NCI-H345 treated with DMSO at 0.1 percent for 48 hours (cell line): Measurements from ENCODE around the gene HOXD13.

ENCODE experiments used
- DNase-seq: peaks from one replicate; lab custom pipeline; 2025; ENCODE audit not compliant: unreplicated experiment; lab: John Stamatoyannopoulos, UW

HOXD13 gene

DNA sequence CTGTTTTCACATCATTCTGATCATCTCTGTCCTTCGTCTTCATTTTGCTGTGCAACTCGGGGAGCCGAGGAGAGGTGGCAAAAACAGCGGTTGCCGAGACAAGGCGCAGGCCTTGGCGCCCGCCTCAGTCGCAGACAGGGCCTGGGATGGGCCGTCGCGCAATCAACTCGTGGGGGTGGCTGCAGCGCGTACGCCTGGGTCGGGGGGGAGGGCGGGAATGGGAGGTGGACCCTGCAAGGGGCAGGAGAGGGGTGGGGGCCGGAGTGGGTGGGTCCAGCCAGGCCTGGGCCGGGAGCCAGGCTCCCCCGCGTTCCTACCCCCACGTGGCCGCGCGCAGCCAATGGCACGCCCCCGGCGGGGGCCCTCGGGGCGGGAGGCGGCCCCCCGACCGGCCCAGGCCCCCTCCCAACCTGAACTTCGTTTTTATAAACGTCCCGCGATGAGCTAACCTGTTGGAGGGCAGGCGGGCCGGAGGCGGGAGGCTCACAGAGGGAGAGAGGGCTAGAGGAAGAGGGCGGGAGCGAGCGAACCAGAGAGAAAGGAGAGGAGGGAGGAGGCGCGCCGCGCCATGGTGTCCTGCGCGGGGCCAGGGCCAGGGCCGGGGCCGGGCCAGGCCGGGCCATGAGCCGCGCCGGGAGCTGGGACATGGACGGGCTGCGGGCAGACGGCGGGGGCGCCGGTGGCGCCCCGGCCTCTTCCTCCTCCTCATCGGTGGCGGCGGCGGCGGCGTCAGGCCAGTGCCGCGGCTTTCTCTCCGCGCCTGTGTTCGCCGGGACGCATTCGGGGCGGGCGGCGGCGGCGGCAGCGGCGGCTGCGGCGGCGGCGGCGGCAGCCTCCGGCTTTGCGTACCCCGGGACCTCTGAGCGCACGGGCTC, at the start of gene HOXD13:
Gene HOXD13 (plus strand): TSS at position 452 of the 875 bp plus-strand sequence. CDS start 170 bp downstream, at position 622.
- no peak for DNase-seq

DNA sequence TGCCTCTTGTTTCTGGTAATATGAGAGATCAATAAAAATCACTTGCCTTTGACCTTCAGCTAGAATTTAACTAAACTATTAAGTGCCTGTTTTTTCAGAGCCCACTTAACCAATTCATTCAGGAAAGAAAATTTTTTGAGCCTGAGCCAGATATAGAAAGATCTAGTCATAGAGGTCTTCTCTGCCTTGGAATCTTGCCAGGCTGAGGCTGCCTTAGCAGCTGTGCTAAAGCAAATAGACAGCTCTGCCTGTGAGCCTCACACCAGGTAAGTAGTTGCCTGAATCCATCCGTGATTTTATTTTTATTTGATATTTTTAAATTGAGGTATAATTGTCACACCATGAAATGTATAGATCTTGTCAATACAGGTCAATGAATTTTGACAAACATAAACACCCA, 36.1 kb upstream of the HOXD13 start:
- peak; percentile 93 for DNase-seq

DNA sequence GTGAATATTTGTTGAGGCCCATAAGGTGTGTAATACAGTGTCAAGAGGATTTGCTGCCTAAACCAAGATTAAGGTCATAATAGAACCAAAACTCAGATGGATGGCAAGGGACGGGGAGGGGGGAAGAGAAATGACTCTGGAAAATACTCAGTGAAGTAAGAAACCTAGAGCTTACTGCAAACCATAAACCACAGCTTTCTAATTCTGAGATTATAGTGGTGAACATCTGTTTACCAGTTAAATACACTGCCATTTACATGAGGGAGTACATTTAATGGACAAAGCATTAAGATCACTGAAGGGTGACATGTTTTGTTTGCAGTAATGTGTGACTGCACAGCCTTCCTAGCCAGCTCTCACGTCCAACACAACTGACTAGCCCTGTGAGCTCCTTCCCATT, 28.6 kb upstream of the HOXD13 start:
- no peak for DNase-seq

DNA sequence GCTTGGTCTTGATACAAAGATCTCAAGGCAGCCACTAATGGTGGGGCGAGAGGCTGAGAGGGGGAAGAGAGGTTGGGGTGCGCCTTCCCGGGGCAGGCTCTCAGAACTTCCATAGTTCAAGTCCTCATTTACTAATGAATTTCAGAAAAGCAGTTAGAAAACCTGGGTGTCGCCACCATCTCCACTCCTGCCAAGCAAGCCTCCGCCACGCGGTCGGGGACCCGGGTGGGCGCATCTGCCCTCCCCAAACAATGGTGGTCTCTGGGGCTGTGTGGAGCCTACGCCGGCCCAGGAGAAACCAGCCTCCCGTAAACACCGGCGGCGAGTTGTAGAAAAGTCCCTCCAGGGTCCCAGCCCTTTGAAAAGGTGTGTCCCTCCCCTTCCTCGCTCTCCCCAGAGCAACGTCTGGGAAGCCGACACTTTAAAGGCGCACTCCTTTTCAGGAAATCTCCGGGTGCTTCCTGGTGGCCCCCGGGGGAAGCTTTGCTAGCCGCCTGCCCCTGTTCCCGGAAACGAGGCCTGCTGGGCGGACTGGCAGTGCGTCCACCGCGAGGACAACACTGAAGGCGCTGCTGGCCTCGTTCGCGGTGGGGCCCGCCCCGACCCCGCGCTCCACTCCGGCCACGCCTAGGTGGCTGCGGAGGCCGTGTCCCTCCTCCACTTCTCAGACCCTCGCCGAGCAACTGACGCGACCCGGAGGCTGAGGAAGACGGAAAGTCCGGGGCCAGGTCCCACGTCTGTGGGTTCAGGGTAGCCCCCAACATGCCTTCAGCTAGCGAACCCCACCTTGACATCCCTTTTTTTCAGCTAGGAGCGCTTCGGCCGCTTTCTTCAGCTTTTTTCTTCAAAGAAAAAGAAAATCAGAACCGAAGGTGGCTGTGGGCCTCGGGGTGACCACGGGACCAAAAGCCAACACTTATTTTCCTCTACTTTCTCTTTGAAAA, 25.6 kb upstream of the HOXD13 start:
- no peak for DNase-seq

DNA sequence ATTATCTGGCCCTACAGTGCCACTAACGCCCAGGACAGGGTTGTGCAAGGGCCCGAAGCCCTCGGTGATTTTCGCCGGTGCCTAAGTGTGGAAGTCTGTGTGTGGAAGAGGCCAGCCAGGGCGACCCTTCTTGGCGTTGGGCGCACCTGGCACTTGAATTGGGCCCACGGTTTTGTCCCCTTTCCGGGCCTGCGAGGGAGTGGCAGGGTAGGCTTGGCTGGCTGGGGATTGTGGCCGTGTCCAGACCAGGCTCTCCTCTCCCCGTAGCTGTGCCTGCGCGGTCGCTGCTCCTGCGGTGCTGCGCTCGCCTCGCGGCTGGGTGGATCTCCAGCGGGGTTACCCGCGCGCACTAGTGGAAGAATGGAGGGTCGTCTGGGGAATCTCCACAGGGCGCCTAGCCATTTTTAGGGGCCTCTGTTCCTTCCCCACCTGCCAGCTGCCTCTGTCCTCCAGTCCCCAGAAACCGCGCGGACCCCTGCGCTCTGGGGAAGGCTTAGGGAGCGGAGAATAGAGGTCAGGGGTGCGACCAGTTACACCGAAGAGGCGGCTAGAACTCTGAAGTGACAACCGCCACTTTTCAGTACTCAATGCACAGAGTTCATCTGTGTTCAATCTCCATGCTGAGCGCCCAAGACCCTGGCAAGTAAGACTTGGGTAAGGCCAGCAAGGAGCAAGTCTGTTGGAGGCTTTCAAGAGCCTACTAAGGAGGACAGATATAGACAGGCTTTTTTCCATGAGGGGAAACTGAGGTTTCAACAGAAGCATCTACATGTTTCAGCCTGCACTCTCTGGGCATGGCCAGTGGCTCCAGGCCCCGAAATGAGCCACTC, 24.7 kb upstream of the HOXD13 start:
- no peak for DNase-seq

GRCh38 chr2:176068419-176068832, 24.1 kb upstream of the HOXD13 start:
- DNase-seq = no peak

DNA sequence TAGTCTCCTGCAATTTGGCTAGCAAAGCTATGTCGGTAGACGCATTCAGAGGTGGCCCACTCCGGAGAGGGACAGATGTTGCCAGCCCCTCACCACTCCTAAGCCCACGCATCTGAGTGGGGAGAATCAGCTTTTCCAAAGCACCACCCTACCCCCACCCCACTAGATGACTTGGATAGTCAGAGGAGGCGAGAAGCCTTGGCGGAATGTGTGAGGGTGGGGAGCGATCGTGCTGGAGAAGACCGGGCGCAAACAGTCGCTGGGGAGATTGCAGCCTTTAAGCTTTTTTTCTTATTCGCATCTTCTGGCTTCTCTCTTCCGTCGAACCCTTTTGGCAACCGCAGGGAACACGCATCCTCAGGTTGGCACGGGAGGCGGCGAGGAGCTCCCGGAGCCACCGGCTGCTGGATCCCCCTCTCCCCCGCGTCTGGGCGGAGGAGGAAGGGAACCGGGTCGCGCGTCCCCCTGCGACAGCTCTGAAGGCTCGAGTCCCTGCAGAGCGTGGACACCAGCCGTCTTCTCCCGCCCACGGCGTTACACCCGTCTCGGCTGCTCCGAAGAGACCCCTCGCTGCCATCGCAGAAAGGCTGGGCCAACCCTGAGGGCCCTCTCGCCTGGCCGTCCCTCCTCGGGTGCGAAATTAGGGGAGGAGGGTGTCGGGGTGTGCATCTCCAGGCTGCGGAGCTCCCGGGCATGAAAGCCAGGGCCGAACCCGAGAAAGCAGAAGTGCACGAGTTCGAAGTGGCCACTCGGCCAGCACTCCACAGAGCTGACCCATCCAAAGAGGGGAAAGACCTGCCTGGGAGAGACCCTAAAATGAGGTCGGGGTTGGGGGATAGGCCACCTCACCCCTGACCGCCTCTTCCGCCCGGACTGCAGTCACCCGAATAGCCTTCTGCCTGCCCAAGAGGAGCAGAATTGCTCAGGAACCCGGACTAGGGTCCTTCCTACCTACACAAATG, 20.9 kb upstream of the HOXD13 start:
- DNase-seq = no peak

DNA sequence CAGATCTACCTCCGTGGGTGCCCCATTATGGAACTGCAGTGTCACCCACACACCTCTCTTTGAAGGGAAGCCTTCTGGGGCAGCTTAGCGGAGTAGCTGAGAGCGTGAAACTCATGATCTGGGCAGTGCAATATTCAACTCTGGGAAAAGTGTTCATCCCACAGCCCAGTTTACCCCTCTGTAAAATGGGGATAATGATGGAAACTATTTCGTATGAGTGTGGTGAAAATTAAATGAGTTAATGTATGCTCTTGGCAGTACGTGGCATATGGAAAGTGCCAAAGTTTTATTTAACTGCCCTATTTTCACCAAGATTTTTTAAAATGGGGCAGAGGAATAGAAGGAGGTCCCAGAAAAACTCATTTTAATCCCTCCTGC, 20.2 kb upstream of the HOXD13 start:
- no peak for DNase-seq

DNA sequence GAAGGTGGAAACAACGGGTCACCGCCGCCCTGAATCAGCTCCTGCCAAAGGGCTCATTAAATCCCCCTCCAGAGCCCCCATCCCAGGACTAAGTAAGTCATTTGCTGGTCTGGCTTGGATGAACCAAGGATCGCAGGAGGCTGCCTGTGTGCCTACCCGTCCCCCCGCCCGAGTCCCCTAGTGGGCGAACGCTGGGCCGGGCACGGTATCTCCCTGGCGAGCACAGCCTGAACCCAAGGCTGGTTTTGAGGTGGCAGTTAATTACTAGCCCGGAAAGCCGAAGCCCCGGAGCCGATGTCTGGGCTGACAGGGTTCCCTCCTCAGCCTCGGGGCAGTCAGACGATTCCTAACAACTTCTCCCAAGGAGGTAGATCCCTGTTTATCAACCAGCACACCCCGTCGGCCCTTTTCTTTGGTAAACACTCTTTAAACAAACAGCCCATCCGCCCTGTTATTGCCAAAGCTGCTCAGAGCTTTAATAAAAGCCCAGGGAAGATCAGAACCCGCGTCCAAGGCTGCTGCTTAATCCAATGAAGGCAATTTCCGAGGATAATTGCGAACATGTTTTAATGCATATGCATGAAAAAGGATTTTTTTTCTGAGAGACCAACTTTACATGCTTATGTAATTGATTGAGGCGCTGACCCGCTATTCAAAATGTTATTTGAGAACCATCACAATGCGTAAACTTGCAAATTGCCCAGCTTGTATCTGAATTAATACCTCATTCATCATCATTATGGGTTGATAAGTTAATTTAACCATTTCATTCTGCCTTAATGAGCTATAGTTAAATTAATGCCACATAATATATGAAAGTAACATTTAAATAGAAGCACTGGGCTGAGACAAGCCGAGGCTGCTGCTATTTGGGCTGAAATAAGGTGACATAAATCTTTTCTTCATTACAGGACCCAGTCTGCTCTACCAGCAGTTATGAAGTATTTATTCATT, 19.3 kb upstream of the HOXD13 start:
- no peak for DNase-seq

GRCh38 chr2:176074919-176075425, 17.5 kb upstream of the HOXD13 start:
- no peak for DNase-seq

- no peak for DNase-seq
These were observed 17.0 kb upstream of the HOXD13 start for GRCh38 chr2:176075481-176075880.

DNA sequence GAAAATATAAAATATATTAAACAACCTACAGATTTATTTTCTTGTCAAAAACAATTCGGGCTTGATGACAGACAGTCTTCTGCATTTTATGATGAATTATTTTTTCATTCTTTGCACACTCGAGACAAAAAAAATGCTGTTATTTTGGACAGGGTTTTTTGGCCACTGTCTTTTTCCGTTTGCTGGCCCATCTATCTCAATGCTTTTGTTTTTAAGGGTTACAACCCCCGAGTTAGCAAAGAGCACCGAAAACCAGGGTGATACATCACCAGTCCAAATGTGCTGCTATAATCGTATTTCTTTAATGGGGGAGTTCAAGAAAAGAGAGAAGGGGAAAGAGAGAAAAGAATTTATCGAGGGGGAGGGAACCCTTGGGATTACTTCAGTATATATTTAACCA, 16.5 kb upstream of the HOXD13 start:
- DNase-seq = no peak

GRCh38 chr2:176076796-176077195, 15.7 kb upstream of the HOXD13 start:
- no peak for DNase-seq

DNA sequence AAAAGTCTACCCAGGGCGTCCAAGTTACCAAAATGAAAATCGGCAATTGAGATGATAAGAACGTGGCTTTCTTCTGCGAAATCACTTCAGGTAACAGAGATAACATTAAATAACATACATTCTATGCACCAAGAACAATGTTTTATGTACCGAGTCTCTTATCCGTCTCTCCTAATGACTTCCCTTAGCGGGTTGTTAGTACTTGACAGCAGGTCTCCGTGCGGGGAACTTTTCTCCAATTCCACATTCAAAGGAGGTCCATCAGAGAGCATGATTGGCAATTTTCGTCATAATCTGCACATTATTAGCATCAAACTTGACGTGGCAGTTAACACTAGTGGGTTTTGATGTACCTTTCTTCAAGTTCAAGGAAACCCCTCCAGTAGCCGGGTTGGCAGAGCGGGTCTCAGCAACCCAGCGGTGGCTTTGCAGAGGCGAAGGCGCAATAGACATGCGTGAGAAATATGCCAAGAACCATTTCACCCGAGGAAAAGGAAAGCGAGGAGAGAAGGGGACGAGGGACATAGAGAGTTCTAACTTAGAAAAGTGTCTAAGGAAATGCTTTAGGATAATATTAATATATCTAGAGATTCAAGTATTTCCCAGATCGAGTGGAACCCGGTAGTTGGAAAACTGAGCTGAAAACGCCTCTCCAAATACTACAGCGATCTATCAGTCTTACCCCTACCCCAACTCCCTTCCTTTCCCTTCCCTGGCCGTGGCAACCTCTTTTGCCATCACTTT, 13.8 kb upstream of the HOXD13 start:
- no peak for DNase-seq

- DNase-seq = no peak
These were observed 13.2 kb upstream of the HOXD13 start for GRCh38 chr2:176079285-176079830.

DNA sequence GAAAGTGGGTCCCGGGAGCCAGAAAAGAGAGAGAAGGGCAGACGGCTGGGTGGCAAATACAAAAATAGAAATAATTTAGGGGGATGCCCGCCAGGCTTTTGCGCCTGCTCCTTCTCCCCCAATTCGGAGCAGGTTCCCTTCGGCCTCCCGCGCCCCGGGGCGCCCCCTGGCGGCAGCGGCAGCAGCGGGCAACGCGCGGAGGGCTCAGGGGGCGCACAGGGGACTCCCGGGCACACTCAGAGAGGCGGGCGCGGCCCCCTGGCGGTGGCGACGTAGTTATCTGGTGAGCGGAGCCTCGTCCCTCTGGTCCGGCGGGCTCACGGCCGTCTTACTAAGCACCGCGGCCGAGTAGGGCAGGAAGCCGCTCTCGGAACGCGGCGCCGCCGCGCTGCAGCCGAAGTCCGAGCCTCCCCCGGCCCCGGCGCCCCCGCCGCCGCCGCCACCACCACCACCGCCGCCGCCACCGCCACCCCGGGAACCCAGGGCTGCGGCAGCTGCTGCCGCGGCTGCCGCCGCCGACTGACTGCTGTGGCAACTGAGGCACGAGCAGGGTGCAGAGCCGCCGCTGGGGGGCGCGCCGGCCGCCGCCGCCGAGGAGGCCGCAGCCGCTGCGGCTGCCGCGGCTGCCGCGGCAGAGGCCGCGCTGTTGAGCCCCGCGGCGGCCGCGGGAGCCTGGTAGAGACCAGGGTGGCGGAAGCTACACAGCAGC, 12.5 kb upstream of the HOXD13 start:
- DNase-seq = peak; percentile 29
